CD4-positive, alpha-beta T cell treated with Interleukin-17A for 4 hours (primary cell): ENCODE results near the gene PIP5K1B.

ENCODE experiments used
- DNase-seq: peaks from one replicate; pipeline ENCODE4 v3.0.0-alpha.2; 2020; ENCODE audit warnings: mixed read lengths

PIP5K1B gene

DNA sequence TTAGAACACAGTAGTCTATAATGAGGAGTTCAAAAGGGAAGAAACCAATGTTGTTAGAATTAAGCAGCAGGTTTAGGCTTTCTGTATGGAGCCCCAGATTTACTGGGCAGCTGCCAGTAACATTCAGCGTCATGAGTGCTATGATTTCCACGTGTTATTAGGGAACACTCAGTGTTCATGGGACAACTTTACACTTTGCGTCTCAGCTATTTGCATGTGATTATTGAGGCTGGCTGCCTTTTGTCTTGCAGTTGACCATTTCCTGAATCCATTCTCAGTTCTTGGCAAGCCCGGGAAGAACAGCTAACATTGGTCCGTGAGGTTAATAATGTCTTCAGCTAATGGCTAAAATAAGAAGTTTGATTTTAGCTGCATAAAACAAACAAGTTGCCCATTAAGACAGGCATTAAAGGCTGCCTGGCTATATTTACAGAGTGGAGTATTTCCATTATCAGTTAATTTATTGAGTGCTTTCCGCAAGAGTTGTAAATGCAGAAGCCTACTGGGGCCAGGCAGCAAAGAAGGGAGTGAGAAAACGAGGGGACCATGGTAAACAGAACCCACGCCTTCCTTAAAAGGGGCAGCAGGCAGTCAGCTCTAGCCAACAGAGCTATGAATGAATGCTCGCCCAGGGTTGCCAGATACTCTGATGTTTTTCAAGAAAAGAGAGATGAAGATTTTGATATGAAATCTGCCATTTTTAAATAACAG, 120.9 kb downstream of the PIP5K1B start:
- no peak for DNase-seq

- DNase-seq, result no peak
These were observed 123.1 kb downstream of the PIP5K1B start for GRCh38 chr9:68827837-68828744.

- DNase-seq, result no peak
These were observed 127.1 kb downstream of the PIP5K1B start for GRCh38 chr9:68832101-68832500.

GRCh38 chr9:68832861-68833518, 128.0 kb downstream of the PIP5K1B start:
- no peak for DNase-seq

- DNase-seq, result no peak
These were observed 130.0 kb downstream of the PIP5K1B start for GRCh38 chr9:68834931-68835520.

GRCh38 chr9:68836788-68837187, 131.7 kb downstream of the PIP5K1B start:
- no peak for DNase-seq

GRCh38 chr9:68838245-68838644, 133.2 kb downstream of the PIP5K1B start:
- no peak for DNase-seq

- no peak for DNase-seq
These were observed 136.4 kb downstream of the PIP5K1B start for GRCh38 chr9:68841276-68842052.

- no peak for DNase-seq
These were observed 137.5 kb downstream of the PIP5K1B start for GRCh38 chr9:68842568-68842967.

GRCh38 chr9:68843239-68843638, 138.2 kb downstream of the PIP5K1B start:
- DNase-seq, result no peak

DNA sequence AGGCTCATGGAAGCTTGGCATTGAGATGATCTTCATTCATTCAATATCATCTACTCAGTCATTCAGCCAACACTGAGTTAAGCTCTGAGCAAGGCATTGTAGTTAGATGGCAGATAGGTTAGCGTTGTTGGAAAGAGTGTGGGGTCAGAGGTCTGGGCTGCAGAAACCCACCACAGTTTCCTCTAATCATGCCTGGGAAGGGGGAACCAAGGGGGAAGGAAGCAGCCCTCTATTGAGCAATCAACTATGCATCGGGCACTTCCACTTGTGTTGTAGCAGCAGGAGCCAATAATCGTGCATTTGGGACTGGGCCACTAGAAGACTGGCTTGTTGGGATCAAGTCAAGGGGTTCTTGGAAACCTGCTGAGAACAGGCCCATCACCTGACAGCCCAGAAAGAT, 139.1 kb downstream of the PIP5K1B start:
- DNase-seq, result no peak

DNA sequence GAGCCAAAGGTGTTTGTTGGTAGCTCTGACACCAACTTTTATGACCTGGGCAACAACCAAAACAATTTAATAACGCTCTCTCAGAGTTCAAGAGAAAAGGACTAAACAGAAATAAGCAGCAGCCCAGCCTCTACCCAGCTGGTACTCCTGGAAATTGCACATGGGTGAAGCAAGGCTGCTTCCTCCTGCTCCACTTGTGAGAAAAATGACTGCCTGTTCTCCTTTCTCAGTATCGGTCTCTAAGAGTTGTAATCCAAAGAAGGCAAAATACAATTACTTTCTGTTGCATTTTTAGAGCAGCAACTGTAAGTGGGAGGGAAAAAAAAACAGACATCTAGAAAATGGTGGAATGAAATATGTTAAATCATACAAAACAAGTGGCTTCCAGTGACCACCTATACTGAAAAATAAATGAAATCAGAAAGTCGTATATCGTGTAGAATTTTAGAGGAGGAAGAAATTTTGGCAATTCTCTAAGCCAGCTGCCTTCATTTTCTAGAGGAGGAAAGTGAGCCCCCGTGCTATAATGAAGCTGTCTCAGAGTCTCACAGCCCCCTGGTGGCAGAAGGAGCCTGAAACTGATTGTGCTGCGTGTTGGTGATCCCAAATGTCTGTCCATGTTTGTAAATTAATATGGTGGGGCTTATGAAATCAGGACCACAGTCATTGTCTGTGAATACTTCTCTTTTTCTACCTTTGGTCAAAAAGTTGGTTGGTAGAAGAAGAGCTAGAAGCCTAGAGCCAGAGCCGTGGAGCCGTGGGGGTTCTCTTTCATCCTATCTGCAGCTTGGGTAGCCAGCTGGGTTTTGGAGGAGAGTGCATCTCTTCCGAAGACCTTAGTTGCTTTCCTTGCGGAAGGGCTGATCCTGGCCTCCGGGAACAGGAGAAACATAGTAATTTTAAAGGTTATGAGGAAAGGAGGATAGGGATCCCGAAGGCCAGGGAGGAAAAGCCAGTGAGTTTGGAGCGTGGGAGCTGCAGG, 139.9 kb downstream of the PIP5K1B start:
- peak; percentile 9 for DNase-seq

DNA sequence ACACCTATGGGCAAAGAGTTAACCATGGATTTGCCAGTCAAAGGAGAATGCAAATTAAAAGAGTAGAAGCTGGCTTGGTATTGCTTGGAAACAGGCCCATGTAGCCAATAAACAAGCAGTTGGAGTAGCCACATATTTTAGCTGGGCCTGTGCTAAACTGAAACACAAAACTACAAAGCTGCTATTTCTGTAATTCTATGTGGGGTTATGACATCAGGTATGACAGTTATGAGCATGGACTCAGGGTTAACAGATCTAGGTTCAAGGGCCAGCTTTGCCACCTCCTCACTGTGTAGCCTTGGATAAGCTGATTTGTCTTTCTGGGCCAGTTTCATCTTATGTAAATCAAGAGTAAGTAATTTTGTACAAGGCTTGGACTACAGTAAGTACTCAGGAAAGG, 142.7 kb downstream of the PIP5K1B start:
- no peak for DNase-seq

- no peak for DNase-seq
These were observed 146.6 kb downstream of the PIP5K1B start for GRCh38 chr9:68851657-68852056.

DNA sequence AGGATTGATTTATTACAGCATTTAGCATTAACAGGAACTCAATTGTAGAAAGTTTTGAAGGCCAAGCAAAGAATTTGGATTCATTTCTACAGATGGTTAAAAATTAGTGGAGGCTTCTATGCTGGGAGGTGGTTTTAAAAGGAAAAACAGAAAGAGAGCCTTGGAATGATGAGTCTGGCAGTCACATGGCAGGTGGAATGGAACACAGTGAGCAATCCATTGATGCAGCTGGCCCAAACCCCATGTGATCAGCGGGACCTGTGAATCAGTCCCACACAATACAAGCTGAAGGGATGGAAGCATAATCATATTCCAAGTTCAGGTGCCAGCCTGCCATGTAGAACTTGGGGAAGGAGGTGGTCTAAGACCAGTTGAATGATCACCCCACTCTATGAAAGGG, 147.9 kb downstream of the PIP5K1B start:
- DNase-seq, result no peak

GRCh38 chr9:68859347-68859746, 154.3 kb downstream of the PIP5K1B start:
- no peak for DNase-seq

GRCh38 chr9:68860419-68860818, 155.4 kb downstream of the PIP5K1B start:
- DNase-seq, result no peak

DNA sequence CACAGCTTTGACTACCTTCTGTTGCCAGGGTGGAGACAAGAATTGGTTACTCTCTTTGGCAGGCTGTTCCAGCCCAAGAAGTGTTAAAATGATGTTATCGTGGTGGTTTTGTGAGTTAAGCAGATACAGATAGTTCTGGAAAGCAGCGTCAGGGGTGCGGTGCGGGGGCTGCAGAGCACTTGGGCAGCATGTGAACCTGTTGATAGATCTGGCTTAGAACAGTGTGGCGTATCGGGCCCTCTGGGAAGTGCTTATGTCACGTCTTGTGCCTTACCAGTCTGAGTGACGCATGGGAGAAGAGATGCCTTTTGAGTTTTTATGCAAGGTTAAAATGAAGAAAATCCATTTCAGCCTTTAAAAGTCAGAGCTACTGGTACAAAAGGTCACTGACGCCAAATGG, 156.4 kb downstream of the PIP5K1B start:
- no peak for DNase-seq

GRCh38 chr9:68867066-68867465, 162.0 kb downstream of the PIP5K1B start:
- no peak for DNase-seq

DNA sequence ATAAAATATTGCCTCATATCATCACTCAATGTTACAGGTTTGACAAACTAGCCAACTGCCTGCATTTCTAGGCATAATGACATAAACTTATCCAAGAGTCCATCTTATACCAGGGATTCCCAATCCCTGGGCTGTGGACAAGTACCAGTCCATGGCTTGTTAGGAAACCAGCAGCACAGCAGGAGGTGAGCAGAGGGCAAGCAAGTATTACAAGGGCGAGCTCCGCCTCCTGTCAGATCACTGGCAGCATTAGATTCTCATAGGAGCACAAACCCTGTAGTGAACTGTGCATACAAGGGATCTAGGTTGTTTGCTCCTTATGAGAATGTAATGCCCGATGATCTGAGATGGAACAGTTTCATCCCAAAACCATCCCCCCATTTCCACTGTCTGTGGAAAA, 164.0 kb downstream of the PIP5K1B start:
- no peak for DNase-seq

DNA sequence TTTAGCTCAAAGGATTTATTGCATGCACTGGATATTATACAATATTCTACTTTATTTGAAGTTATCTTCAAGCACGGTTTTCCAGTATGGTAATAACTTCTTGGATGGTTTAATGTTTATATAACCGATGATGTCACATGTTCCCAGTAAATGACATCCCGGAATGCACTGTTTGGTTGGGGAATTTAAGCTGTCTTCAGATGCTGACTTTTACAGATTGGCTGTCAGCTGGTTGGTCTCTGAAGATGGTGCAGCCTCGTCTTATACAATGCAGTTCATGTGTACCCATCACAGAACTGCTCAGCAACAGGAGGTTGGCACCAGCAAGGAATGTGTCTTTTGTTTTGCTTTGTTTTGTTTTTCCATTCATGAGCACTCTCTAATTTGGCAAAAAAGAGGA, 165.0 kb downstream of the PIP5K1B start:
- no peak for DNase-seq
